ENCODE results near the gene CCM2.

The CCM2 gene

GRCh38 chr7:45080958-45081669, 81.1 kb downstream of the CCM2 start:
- ATAC-seq (ENCODE audit: low read depth) (no peak; the same call in 2 of the 3 replicates), DNase-seq (ENCODE audit: low spot score) (no peak)
- no peak overlapping the region for H3K27ac ChIP-seq (ENCODE audit: poor library complexity, severe bottlenecking)
- H3K9me3 ChIP-seq (ENCODE audit: severe bottlenecking), result no peaks in the 10 kb centered on the region
- no peak overlapping the region for H3K4me3 ChIP-seq (ENCODE audit: severe bottlenecking)
- TF ChIP-seq CTCF (IDR thresholded peaks at IDR 0.05; ENCODE audit: poor library complexity, severe bottlenecking), result no peak
- no peaks in the 10 kb centered on the region for H3K27me3 ChIP-seq (ENCODE audit: insufficient read depth, poor library complexity, severe bottlenecking)
- H3K36me3 ChIP-seq (ENCODE audit: low read depth), result no peaks in the 10 kb centered on the region
- peaks cover 5% of the 10 kb centered on the region for H3K4me1 ChIP-seq (ENCODE audit: insufficient read depth, poor library complexity, severe bottlenecking)

- no peak for TF ChIP-seq CTCF (IDR thresholded peaks at IDR 0.05; ENCODE audit: poor library complexity, severe bottlenecking)
- DNase-seq (ENCODE audit: low spot score), result no peak
- Histone ChIP-seq H3K4me1 (ENCODE audit: insufficient read depth, poor library complexity, severe bottlenecking) (peaks cover 5% of the 10 kb centered on the region), H3K4me3 (ENCODE audit: severe bottlenecking) (no peak overlapping the region), H3K36me3 (ENCODE audit: low read depth) (no peaks in the 10 kb centered on the region), H3K27me3 (ENCODE audit: insufficient read depth, poor library complexity, severe bottlenecking) (no peaks in the 10 kb centered on the region), H3K27ac (ENCODE audit: poor library complexity, severe bottlenecking) (no peak overlapping the region), H3K9me3 (ENCODE audit: severe bottlenecking) (no peaks in the 10 kb centered on the region)
- no peak for ATAC-seq (ENCODE audit: low read depth)
These were observed 81.6 kb downstream of the CCM2 start for GRCh38 chr7:45081670-45081974.

GRCh38 chr7:45082031-45082830, 82.2 kb downstream of the CCM2 start:
- Histone ChIP-seq H3K4me3 (ENCODE audit: severe bottlenecking) (no peak overlapping the region), H3K36me3 (ENCODE audit: low read depth) (no peaks in the 10 kb centered on the region), H3K9me3 (ENCODE audit: severe bottlenecking) (no peaks in the 10 kb centered on the region), H3K4me1 (ENCODE audit: insufficient read depth, poor library complexity, severe bottlenecking) (peaks cover 5% of the 10 kb centered on the region), H3K27ac (ENCODE audit: poor library complexity, severe bottlenecking) (peak overlapping the region; percentile 31), H3K27me3 (ENCODE audit: insufficient read depth, poor library complexity, severe bottlenecking) (no peaks in the 10 kb centered on the region)
- no peak for TF ChIP-seq CTCF (IDR thresholded peaks at IDR 0.05; ENCODE audit: poor library complexity, severe bottlenecking)
- DNase-seq (ENCODE audit: low spot score) (peak; percentile 42), ATAC-seq (ENCODE audit: low read depth) (no peak)

- DNase-seq (ENCODE audit: low spot score), result peak; percentile 60
These were observed 82.9 kb downstream of the CCM2 start for GRCh38 chr7:45082831-45083331.

More at GRCh38 chr7:45082831-45083331, 82.9 kb downstream of the CCM2 start:
- no peaks in the 10 kb centered on the region for H3K27me3 ChIP-seq (ENCODE audit: insufficient read depth, poor library complexity, severe bottlenecking)
- peak overlapping the region; percentile 31 for H3K27ac ChIP-seq (ENCODE audit: poor library complexity, severe bottlenecking)
- no peaks in the 10 kb centered on the region for H3K9me3 ChIP-seq (ENCODE audit: severe bottlenecking)
- TF ChIP-seq CTCF (IDR thresholded peaks at IDR 0.05; ENCODE audit: poor library complexity, severe bottlenecking), result no peak
- no peak overlapping the region for H3K4me3 ChIP-seq (ENCODE audit: severe bottlenecking)
- H3K4me1 ChIP-seq (ENCODE audit: insufficient read depth, poor library complexity, severe bottlenecking), result peaks cover 5% of the 10 kb centered on the region
- H3K36me3 ChIP-seq (ENCODE audit: low read depth), result no peaks in the 10 kb centered on the region
- peak; percentile 61 for ATAC-seq (ENCODE audit: low read depth)

Data from RWPE2 (cell line).